Muscle of arm (tissue), 12 donors: Measurements from ENCODE around the gene PIEZO1. TPM values are rescaled to one million over a fixed set of nuclear protein-coding genes. Genes with fewer than 3 reads are reported as not detected.
"Not testable (repeated sequence)": the region's sequence is repeated elsewhere in the genome, so short reads cannot be mapped to it uniquely, and the experiment has no call there.

Experiments used
- DNase-seq: peaks from one replicate; pipeline ENCODE4 v3.0.0-alpha.2; 2013
- polyA plus RNA-seq, 12 donors: library from polyadenylated mRNA; unstranded; fragments of 120-200 nt; gene quantifications; one replicate each; pipeline ENCODE4 v1.2.1, GENCODE V29; 2013; ENCODE audit not compliant: insufficient read length in 12 of 12

PIEZO1 gene
- polyA plus RNA-seq, 12 donors: 36.1 to 78.2 (median 48.2) TPM; not detected in 1

GRCh38 chr16:88669980-88670379 is 115.0 kb downstream of the PIEZO1 start:
- DNase-seq: no peak

DNA sequence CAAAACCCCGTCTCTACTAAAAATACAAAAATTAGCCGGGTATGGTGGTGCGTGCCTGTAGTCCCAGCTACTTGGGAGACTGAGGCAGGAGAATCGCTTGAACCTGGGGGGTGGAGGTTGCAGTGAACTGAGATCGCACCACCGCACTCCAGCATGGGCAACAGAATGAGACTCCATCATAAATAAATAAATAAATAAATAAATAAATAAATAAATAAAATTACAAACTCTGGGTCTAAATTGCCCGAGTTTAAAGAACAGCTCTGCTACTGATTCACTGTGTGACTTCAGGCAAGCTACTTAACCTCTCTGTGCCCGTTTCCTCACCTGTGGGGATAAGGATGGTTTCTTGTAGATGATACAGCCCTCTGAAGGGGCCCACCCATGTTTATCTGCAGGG is 115.5 kb downstream of the PIEZO1 start:
- DNase-seq: not testable (repeated sequence)

DNA sequence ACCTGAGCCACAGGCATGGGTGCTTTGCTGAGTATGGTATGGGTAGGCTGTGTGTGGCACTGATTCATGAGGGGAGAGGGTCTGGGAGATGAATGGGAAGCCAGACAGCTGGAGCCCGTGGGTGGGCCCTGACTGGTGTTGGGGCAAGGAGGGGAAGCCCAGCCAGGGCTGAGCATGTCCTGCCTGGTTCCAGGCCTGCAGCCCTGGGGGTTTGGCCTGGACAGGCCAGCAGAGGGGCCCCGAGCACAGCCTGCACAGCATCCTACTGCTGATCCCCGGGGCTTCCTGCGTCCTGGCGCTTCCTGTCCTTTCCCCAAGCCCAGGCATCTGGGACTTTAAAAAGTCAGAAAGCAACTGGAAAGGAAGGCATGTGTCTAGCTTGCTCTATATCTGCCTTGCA is 117.6 kb downstream of the PIEZO1 start:
- no peak for DNase-seq

- DNase-seq: no peak
Observed at GRCh38 chr16:88665570-88665969, 119.5 kb downstream of the PIEZO1 start.

Other genes starting within 250 kb of the PIEZO1 start
- gene ZC3H18, start 214.8 kb downstream of the PIEZO1 start, polyA plus RNA-seq: 10 to 100 TPM in 11 of 12 donors, not detected in 1; 21.4 to 54.4 (median 25.0) TPM
- gene IL17C, start 146.6 kb downstream of the PIEZO1 start, polyA plus RNA-seq: not detected
- gene CYBA, start 134.2 kb downstream of the PIEZO1 start, polyA plus RNA-seq: 10 to 100 TPM in 11 of 12 donors, not detected in 1; 19.5 to 60.4 (median 30.6) TPM
- gene MVD, start 122.1 kb downstream of the PIEZO1 start, polyA plus RNA-seq: 10 to 100 TPM in 11 of 12 donors, not detected in 1; 18.2 to 35.2 (median 24.3) TPM
- 1 to 10 TPM in 10 of 12 donors, not detected in 2; 3.6 to 8.6 (median 6.6) TPM for gene SNAI3, start 98.7 kb downstream of the PIEZO1 start, polyA plus RNA-seq
- gene RNF166, start 78.8 kb downstream of the PIEZO1 start, polyA plus RNA-seq: 10 to 100 TPM in 10 of 12 donors, not detected in 2; 11.5 to 26.9 (median 16.3) TPM
- 10 to 100 TPM in 5 of 12 donors, 1 to 10 TPM in 5, not detected in 2; 8.5 to 13.1 (median 10.1) TPM for gene CTU2, start 78.7 kb downstream of the PIEZO1 start, polyA plus RNA-seq
- gene CDT1, start 18.6 kb upstream of the PIEZO1 start, polyA plus RNA-seq: 10 to 100 TPM in 3 of 12 donors, 1 to 10 TPM in 8, not detected in 1; 4.5 to 26.0 (median 6.3) TPM
- gene APRT, start 26.7 kb upstream of the PIEZO1 start, polyA plus RNA-seq: 10 to 100 TPM in 11 of 12 donors, not detected in 1; 45.8 to 73.6 (median 56.0) TPM
- 10 to 100 TPM in 11 of 12 donors, not detected in 1; 11.2 to 35.2 (median 18.8) TPM for gene GALNS, start 71.7 kb upstream of the PIEZO1 start, polyA plus RNA-seq
- gene TRAPPC2L, start 71.9 kb upstream of the PIEZO1 start, polyA plus RNA-seq: 10 to 100 TPM in 11 of 12 donors, not detected in 1; 30.6 to 57.5 (median 50.9) TPM
- gene PABPN1L, start 81.4 kb upstream of the PIEZO1 start, polyA plus RNA-seq: under 1 TPM in 1 of 12 donors, not detected in 11; 0.47 TPM
- 10 to 100 TPM in 11 of 12 donors, not detected in 1; 11.6 to 27.0 (median 15.8) TPM for gene CBFA2T3, start 192.0 kb upstream of the PIEZO1 start, polyA plus RNA-seq